HG02970 (cell line): Measurements from ENCODE around the gene SOWAHD.

Experiments
- ATAC-seq: cut with Tn5 transposase; IDR thresholded peaks from one replicate; pipeline ENCODE4 v1.9.1; 2021; ENCODE audit warnings: mild to moderate bottlenecking, moderate library complexity, moderate number of reproducible peaks; ENCODE audit not compliant: unreplicated experiment, low FRiP score

SOWAHD gene

DNA sequence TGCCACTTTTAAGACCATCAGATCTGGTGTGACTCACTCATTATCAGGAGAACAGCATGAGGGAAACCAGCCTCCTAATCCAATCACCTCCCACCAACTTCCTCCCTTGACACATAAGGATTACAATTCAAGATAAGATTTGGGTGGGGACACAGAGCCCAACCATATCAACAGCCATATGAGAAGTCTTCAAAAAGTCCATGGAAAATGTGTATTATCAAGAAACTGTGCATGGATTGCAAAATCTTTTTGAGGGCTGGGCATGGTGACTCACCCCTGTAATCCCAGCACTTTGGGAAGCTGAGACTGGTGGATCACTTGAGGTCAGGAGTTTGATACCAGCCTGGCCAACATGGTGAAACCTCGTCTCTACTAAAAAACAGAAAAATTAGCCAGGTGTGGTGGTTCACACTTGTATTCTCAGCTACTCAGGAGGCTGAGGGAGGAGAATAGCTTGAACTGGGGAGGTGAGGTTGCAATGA lies 50.8 kb downstream of the SOWAHD start:
- no peak for ATAC-seq
